Measurements from ENCODE around the gene ENOX2. TPM values are rescaled to one million over a fixed set of nuclear protein-coding genes. Genes with fewer than 3 reads are reported as not detected.

Gene ENOX2
- total RNA-seq, 2 donors from 2014 or later: 7.3 to 26.2 TPM

DNA sequence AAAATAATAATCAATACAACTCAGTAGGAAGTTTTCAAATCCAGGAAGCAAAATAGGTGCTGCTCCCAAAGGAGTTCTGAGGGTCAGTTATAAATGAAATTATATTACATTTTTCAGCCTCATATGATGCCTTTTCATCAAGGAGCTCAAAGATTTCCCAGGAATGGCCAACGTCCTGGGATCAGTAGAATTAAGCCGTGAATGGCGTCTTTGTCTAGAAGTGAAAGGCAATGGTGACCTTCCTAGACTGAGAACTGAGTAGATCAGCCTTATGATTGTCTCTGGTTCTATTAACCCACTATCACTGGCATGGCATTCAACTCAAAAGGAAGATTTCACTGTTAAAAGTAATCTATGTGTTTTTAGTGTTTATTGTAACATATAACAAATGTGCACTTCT lies 74.4 kb downstream of the ENOX2 start:
- H3K9me3 ChIP-seq (ENCODE audit: control insufficient read depth, low read length): no peaks in the 10 kb centered on the region
- H3K36me3 ChIP-seq (ENCODE audit: control insufficient read depth, insufficient read depth, low read length): no peaks in the 10 kb centered on the region
- no peak overlapping the region for H3K4me3 Mint-ChIP-seq
- no peak overlapping the region for H3K27ac ChIP-seq (ENCODE audit: low read depth, low read length)
- H3K4me3 ChIP-seq (ENCODE audit: low read length): no peak overlapping the region
- peaks cover 6% of the 10 kb centered on the region for H3K4me1 Mint-ChIP-seq
- TF ChIP-seq, protein P1, sequence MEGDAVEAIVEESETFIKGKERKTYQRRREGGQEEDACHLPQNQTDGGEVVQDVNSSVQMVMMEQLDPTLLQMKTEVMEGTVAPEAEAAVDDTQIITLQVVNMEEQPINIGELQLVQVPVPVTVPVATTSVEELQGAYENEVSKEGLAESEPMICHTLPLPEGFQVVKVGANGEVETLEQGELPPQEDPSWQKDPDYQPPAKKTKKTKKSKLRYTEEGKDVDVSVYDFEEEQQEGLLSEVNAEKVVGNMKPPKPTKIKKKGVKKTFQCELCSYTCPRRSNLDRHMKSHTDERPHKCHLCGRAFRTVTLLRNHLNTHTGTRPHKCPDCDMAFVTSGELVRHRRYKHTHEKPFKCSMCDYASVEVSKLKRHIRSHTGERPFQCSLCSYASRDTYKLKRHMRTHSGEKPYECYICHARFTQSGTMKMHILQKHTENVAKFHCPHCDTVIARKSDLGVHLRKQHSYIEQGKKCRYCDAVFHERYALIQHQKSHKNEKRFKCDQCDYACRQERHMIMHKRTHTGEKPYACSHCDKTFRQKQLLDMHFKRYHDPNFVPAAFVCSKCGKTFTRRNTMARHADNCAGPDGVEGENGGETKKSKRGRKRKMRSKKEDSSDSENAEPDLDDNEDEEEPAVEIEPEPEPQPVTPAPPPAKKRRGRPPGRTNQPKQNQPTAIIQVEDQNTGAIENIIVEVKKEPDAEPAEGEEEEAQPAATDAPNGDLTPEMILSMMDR (conservative IDR thresholded peaks at IDR 0.05): no peak
- no peaks in the 10 kb centered on the region for H3K9me3 Mint-ChIP-seq
- no peak overlapping the region for H3K9ac ChIP-seq (ENCODE audit: extremely low read depth, low read length, poor library complexity, severe bottlenecking)
- no peaks in the 10 kb centered on the region for H3K27me3 ChIP-seq (ENCODE audit: control insufficient read depth, insufficient read depth, low read length, poor library complexity, severe bottlenecking)
- no peak overlapping the region for H3K27ac Mint-ChIP-seq
- H3K36me3 Mint-ChIP-seq (ENCODE audit: low read depth): no peaks in the 10 kb centered on the region
- no peaks in the 10 kb centered on the region for H3K4me1 ChIP-seq (ENCODE audit: control insufficient read depth, insufficient read depth, low read length)
- H3K27me3 Mint-ChIP-seq (ENCODE audit: insufficient read depth): no peaks in the 10 kb centered on the region
- DNase-seq: no peak
- WGBS, 2 experiments (ENCODE audit: insufficient coverage in 1 of 2, insufficient read length in 1 of 2): 93 to 96% methylated on average over 3 of the region's 3 CpGs

DNA sequence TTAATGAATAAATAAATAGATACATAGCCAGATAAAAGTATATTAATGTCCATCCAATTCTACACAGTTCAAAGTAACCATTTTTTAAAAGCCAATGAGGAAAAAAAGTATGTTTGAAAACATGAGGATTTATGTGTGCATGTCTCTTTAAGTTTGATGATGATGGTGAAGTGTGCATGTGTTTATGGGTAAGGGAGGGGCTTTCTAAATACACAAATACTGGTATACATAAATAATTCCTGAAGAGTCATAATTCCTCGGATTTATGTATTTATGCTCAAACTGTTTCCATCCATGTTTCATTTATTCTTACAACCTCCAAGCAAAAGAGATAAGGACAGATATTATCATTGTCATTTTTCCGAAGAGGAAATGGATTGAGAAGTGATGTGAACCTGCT lies 75.4 kb downstream of the ENOX2 start:
- Histone ChIP-seq H3K9ac (ENCODE audit: extremely low read depth, low read length, poor library complexity, severe bottlenecking) (no peak overlapping the region), H3K9me3 (ENCODE audit: control insufficient read depth, low read length) (no peaks in the 10 kb centered on the region), H3K4me1 (ENCODE audit: control insufficient read depth, insufficient read depth, low read length) (no peaks in the 10 kb centered on the region), H3K27ac (ENCODE audit: low read depth, low read length) (no peak overlapping the region), H3K4me3 (ENCODE audit: low read length) (no peak overlapping the region), H3K36me3 (ENCODE audit: control insufficient read depth, insufficient read depth, low read length) (no peaks in the 10 kb centered on the region), H3K27me3 (ENCODE audit: control insufficient read depth, insufficient read depth, low read length, poor library complexity, severe bottlenecking) (no peaks in the 10 kb centered on the region)
- Mint-ChIP-seq H3K4me1 (peaks cover 2% of the 10 kb centered on the region), H3K27ac (no peak overlapping the region), H3K36me3 (ENCODE audit: low read depth) (no peaks in the 10 kb centered on the region), H3K4me3 (no peak overlapping the region), H3K9me3 (no peaks in the 10 kb centered on the region), H3K27me3 (ENCODE audit: insufficient read depth) (no peaks in the 10 kb centered on the region)
- DNase-seq: no peak
- 91% methylated on average over 1 of the region's 2 CpGs; no CpG with 5 or more reads in 1 of the 2 experiments for WGBS, 2 experiments (ENCODE audit: insufficient coverage in 1 of 2, insufficient read length in 1 of 2)
- TF ChIP-seq, protein P1 (conservative IDR thresholded peaks at IDR 0.05): no peak

DNA sequence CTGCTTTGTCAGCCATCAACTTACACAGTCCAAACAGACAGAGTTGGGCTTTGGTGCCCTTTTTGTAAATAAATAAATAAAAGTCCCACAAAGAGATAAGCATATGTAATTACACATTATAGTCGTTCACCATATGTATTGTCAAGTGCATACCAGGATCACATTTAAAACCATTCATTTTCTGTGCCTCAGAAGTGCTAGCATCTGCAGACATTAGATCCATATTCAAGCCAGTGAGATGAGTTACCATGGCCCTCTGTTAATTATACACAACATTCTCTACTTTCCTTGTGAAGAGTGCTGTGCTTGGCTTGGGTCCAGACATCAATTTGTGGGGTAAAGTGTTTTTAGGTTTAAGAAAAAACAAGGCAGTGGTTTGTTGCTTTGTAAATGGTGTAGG lies 76.8 kb downstream of the ENOX2 start:
- H3K4me1 ChIP-seq (ENCODE audit: control insufficient read depth, insufficient read depth, low read length): no peaks in the 10 kb centered on the region
- TF ChIP-seq, protein P1 (conservative IDR thresholded peaks at IDR 0.05): no peak
- no peak overlapping the region for H3K27ac Mint-ChIP-seq
- peaks cover 2% of the 10 kb centered on the region for H3K4me1 Mint-ChIP-seq
- no peak overlapping the region for H3K27ac ChIP-seq (ENCODE audit: low read depth, low read length)
- no peaks in the 10 kb centered on the region for H3K9me3 Mint-ChIP-seq
- WGBS, 2 experiments (ENCODE audit: insufficient coverage in 1 of 2, insufficient read length in 1 of 2): 90% methylated on average over 1 of the region's 1 CpG; no CpG with 5 or more reads in 1 of the 2 experiments
- H3K27me3 Mint-ChIP-seq (ENCODE audit: insufficient read depth): no peaks in the 10 kb centered on the region
- H3K27me3 ChIP-seq (ENCODE audit: control insufficient read depth, insufficient read depth, low read length, poor library complexity, severe bottlenecking): no peaks in the 10 kb centered on the region
- no peaks in the 10 kb centered on the region for H3K36me3 Mint-ChIP-seq (ENCODE audit: low read depth)
- no peak for DNase-seq
- no peaks in the 10 kb centered on the region for H3K9me3 ChIP-seq (ENCODE audit: control insufficient read depth, low read length)
- H3K36me3 ChIP-seq (ENCODE audit: control insufficient read depth, insufficient read depth, low read length): no peaks in the 10 kb centered on the region
- H3K4me3 Mint-ChIP-seq: no peak overlapping the region
- no peak overlapping the region for H3K9ac ChIP-seq (ENCODE audit: extremely low read depth, low read length, poor library complexity, severe bottlenecking)
- H3K4me3 ChIP-seq (ENCODE audit: low read length): no peak overlapping the region

All from endodermal cell (in vitro differentiated cells).